ENCODE measurements around the gene DLGAP1.
"Not testable (repeated sequence)": the region's sequence is repeated elsewhere in the genome, so short reads cannot be mapped to it uniquely, and the experiment has no call there.

The DLGAP1 gene

DNA sequence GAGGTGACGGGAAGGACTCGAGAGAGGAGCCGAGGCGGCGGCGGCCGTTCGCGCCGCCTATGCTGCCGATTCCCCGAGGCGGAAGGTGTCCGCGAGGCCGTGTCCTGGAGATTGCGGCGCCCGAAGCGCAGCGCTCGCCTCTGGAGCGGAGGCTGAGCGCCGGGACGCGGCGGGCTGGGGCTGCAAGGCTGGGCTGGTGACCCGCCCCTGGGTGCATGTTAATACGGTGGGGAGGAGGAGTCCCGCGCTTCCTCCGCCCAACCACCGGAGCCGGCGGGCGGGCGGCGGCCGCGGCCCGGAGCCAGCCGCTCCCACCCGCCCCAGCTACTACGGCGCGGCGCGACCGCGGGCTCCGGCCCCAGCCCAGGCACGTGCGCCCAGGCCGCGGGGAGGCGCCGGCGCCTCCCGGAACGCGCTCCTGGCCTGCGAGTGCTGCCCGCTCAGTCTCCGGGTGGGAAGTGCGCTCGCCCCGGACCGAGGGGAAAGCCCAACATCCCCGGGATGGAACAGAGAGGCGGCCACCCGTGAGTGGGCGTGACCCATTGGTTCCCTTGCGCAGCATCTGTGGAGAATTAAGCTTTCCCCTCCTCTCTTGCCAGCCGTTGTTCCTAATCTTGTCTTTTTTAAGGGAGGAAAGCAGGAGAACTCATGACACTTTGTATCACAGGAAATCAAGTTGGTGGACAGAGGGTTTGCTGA is at the start of gene DLGAP1:
DLGAP1 (minus strand) TSS at position 195 of the 699 bp plus-strand sequence.
- DNase-seq = no peak

DNA sequence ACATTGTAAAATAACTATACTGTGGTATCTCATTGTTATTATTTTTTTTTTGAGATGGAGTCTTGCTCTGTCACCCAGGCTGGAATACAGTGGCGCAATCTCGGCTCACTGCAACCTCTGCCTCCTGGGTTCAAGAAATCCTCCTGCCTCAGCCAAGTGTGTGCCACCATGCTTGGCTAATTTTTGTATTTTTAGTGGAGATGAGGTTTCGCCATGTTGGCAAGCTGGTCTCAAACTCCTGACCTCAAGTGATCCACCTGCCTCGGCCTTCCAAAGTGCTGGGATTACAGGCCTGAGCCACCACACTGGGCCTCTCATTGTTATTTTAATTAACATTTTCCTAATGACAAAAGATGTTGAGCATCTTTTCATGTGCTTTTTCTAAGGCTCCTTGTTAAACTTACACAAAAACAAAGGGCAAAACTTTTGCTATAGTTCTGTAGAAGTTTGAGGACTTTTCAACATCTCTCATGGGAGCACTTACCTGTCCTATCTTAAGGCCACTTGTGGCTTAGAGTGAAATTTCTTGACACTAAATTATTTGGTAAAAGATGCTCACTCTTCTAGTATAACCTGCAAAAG is 39.7 kb upstream of the DLGAP1 start:
- DNase-seq = not testable (repeated sequence)

- DNase-seq = no peak
These were observed 13.4 kb upstream of the DLGAP1 start for GRCh38 chr18:4468511-4468910.

DNA sequence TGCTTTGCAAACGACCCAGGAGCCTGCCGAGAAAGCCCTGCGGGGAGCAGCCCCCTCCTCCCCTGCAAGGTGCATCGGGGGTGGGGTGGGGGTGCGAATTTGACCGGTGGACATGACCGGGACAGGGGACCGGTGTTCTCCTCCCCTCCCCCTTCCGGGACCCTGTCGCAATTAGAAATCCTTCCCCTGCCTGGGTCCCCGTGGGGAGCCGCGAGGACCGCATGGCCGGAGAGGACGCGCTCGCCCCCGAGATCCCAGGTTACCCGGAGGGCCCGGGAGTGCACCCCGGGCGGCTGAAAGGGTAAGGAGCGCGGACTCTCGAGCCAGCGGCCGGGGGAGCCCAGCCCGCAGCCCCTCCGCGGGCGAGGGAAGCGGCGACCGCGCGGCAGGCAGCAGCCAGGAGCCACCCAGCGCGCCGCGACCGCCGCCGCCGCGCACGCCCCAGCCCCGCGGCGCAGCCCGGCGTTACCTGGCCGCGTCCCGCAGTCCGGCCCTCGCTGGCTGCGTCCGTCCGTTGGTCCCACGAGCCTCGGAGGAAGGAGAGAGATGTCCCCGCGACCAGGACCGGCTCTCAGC is 482 bp downstream of the DLGAP1 start:
- no peak for DNase-seq

DNA sequence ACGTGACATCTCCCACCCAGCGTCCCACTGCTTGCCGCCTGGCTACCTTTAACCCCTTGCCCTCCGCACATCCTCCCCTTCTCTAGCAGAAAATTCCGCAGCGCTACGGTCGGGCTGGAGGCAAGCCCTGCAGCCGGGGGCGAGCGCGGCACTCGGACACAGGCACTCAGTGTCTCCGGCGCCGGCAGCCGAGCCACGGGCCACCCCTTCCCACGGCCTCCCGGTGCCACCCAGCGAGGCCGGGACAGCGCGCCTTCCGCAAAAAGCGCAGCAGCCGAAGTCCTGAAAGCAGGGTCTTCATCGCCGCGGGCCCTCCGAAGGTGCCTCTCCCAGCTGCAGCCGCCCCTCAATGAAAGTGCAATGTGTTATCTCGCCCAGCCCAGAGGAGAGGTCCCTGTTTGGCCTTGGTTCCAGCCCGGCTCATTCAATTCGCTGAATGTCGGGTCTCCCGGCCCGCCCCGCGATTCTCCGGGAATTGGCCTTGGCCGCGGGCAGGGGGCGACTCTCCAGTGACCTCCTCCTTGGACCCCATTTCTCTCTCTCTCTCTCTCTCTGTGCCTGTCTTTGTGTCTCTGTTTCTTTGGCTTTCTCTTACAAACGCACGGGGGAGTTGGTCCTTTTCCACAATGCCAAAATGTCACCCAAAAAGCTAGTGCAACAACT is 1.1 kb downstream of the DLGAP1 start:
- no peak for DNase-seq

- no peak for DNase-seq
These were observed 1.6 kb downstream of the DLGAP1 start for GRCh38 chr18:4453567-4453873.

DNA sequence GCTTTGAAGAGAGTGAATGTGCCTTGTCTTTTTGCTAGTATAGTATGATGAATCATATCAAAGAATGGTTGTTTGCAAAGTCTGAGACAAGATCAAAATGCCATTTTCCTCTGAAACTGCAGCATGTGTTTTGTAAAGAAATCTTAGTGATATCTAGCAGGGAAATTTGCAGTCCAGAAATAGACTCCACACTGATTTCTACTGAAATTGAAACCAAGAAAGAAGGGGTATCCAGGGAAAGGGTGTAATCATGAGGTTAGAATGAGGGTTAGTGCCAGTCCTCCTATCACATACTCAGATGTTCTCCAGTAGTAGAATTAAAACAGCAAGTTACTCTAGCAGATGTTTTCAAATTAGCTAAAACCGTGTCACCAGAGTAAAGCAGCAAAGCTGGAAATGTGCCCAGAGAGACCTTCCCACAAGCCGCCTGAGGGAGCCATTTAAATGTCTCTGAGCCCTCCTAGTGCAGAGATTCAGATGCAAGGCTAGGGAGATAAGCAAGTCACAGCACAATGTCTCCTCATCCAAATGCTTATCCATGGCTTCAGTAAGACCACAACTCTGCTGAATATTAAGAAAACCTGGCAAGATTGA is 4.9 kb downstream of the DLGAP1 start:
- peak; percentile 42 to 61 for DNase-seq

DNA sequence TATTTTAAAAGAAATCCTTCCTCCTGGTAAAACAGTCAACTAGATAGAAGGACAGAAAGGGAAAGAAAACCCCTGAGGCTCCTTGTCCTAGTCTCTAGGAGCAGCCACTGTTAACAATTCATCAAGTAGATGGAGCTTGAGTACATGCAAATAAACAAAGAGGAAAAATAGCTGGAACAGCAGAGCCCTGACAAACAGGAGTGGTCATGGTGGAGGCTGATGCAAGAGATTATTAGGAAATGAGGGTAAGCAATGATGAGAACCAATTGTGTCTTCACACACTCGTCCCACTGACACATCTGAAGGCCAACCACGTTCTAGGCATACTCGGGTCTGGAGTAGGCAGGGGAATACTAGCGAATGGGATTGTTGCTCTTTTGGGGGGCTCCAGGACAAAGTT is 9.2 kb downstream of the DLGAP1 start:
- peak in 1 of 2 experiments; percentile 14 for DNase-seq

DNA sequence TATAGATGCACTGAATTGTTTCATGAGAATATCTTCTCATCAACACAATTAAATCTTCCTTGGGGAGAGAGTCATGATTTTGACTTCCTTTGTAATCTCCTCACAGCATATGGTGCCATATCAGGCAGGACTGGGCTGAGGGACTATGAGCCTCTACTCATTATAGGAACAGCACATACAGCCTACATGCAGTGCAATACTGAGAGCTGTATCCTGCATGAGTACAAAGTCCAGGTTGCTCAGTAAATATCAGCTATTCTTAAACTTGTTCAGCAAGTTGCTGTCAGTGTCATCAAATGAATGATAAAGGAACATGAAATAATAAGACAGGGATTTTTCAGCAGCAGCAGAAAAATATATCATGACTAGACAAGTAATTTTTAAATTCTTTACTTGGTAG is 10.8 kb downstream of the DLGAP1 start:
- peak; percentile 57 to 68 for DNase-seq

GRCh38 chr18:4441098-4441497 is 14.0 kb downstream of the DLGAP1 start:
- no peak for DNase-seq

DNA sequence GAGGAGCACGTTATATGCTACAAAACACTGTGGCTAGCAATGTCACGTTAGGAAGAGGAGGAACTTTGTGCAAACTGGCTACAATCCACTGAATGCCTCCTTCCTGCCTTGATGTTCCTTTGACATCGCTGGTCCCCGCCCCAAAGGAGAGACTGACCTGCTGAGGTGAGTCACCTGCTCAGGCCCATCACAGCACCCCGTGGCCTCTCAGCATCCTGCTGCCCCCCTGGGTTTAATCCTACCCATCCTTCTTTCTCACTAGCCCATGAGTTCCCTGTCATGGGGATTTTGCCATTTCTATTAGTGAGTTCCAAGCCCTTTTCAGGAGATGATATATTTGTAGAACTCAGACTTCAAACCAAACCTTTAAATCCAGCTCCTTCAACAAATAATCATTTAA is 16.2 kb downstream of the DLGAP1 start:
- DNase-seq = no peak

GRCh38 chr18:4433717-4434116 is 21.4 kb downstream of the DLGAP1 start:
- no peak for DNase-seq

DNA sequence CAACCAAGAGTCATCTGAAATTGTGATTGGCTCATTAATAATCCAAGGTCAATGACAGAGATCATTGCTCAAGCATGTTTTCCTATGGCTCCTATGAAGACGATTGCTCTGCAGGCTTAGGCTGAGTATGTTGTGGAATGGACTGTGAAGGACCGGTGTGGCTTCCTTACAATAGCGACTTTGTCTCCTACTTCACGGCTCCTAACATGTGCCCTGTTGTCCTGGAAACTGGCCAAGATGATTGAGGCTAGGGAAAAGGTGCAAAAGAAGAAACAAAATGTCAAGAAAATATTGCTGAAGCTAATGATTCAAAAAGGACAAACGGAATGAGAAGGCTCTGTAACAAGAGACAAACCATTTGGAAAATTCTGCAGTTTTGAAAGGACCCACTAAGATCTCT is 24.3 kb downstream of the DLGAP1 start:
- no peak for DNase-seq

DNA sequence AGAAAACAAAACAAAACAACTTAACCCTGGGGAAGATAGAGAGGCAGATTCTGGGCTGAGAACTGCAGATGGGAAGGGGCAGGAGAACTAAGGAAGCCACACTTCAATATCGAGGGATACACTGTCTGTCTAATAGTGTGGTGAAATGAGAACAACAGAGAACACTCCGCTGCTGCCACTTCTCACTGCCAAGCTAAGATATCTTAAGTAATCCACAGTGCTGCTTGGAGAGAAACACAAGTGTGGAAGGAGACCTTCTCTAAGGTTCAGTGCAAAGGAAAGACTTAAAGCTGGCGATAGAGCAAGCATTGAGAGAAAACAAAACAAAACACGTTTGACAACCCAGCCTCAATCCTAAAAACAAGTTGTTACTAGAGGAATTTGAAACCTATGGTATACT is 37.4 kb downstream of the DLGAP1 start:
- no peak for DNase-seq

GRCh38 chr18:4416976-4417375 is 38.1 kb downstream of the DLGAP1 start:
- no peak for DNase-seq

DNA sequence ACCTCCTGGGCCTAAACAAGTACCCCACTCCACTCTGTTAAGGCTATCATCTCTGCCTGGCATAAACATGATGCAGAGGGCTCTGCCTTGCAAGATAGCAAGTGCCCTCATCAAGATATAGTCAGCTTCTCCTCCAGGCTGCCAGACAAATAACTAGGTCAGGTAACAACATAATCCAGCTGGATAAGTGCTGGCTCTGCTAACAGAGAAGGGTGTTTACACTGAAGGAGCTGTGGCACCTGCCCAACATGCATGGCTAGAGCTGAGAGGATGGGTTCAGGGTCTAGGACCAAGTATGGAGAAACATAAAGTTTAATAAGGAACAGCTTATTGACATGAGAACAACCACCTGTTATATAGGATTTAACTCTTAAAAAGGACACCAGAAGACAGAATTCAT is 42.8 kb downstream of the DLGAP1 start:
- DNase-seq = no peak

GRCh38 chr18:4406856-4407255 is 48.3 kb downstream of the DLGAP1 start:
- no peak for DNase-seq

DNA sequence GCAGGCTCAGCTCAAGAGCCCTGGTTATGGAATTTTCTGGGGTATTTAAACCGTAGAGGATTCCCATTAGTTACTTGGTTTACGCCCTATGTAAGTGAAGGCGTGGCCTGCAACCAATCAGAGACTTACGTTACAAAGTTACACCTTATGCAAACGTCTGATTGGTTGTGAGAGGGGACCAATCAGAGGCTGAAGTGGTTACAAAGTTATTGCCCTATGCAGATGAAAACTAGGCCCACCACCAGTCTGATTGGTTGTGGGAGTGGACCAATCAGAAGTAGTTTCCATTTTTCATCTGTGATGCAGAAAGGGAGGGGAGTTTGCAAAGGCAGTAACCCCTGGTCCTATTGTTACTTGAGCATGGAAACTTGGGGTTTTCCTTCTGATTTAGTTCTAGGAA is 49.1 kb downstream of the DLGAP1 start:
- no peak for DNase-seq

DNA sequence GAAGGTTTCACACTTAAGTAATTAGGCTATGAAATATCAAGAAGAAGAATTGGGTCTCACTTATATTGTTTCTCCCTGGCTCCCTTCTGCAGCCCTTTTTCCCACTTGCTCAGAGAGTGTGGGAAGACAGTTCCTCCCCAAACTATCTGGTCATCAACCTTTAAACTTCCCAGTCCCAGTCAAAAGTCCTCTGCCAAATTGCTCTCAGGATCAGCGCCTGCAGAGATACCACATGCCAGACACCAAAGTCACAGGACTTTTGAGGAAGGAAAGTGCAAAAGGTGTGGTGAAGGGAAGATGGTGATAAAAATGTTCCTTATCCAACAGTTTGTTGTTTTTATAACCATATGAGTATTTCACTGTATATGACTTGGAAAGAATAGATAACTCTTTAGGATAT is 51.3 kb downstream of the DLGAP1 start:
- no peak for DNase-seq

- no peak for DNase-seq
These were observed 54.2 kb downstream of the DLGAP1 start for GRCh38 chr18:4400911-4401310.

DNA sequence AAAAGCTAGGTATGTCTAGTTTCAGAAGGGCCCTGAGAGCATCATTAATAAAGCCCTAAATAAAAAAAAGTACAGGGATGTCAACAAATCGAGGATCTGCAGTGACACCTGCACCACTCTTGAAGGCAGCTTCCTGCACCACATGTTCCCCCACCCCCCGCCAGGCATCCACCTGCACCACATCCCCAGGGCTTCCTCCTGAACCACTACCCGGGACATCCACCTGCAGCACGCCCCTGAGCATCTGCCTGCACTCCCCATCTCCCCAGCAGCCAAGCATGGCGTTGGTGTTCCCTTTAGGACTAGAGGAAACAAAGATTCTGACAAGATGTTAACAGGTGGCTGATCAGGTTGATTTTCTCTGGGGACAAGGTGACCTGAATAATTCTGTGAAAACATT is 55.2 kb downstream of the DLGAP1 start:
- no peak for DNase-seq

DNA sequence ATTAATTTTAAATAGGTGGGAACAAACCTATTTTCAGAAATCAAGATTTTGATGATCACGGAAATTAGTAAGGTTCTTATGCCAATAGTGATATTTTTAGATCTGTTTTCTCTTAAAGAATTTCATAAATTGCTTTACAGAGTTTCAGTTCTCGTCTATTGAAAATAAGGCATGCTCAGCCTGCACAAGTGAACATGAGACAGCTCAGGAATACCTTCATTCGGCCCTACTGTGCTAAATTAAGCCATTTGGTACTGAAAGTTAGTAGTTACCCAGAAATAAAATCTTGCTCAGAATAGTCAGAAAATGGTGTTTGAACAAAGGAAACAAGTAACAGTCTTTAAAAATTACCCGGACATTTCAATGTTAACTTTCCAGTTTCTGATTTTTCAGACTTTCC is 60.4 kb downstream of the DLGAP1 start:
- DNase-seq = no peak

- DNase-seq = no peak
These were observed 63.2 kb downstream of the DLGAP1 start for GRCh38 chr18:4391859-4392258.

GRCh38 chr18:4385876-4386275 is 69.2 kb downstream of the DLGAP1 start:
- DNase-seq = no peak
